ENCODE results near the gene CNPY2. TPM values are rescaled to one million over a fixed set of nuclear protein-coding genes. Genes with fewer than 3 reads are reported as not detected.
"Not testable (repeated sequence)": the region's sequence is repeated elsewhere in the genome, so short reads cannot be mapped to it uniquely, and the experiment has no call there.

The CNPY2 gene
- total and polyA plus RNA-seq, 2 donors (not counting 3 experiments of a cell fraction or from before 2014, with no cell fraction given) = 183 to 256 TPM

DNA sequence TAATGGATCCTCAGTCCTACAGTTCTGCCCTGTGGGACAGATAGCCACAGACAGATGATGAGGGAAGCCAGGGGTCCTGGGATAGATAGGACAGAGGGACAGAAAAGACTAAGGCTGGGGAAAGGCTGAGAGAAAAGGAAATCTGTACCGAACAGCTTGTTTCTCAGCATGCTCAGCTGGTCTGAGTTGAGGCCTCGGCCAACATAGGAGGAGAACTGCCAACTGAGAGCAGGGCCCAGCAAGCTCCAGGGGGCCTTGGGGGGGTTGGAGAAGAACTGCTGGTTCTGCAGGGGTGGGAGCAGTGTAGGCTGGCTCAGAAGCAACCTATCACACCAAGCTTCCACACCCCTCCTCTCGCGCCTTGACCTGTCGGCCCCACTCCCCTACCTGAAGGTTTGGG is 33.0 kb upstream of the CNPY2 start:
- no peaks in the 10 kb centered on the region for H3K9me1 ChIP-seq (replicated peaks; ENCODE audit: control insufficient read depth, extremely low read depth, insufficient read depth, low read length)
- no peak overlapping the region for H3K9ac ChIP-seq (replicated peaks; ENCODE audit: extremely low read depth, insufficient read depth, low read length)
- intact Hi-C loops (cut with micrococcal nuclease) = no loop called here
- no peak for FAIRE-seq
- no TSS peak for BruUV-seq (replicated peaks)
- H3K9me3 ChIP-seq (replicated peaks; ENCODE audit: control insufficient read depth, insufficient read depth, low read length) = no peaks in the 10 kb centered on the region
- no peak for DNase-seq (ENCODE audit: low read depth, low spot score)
- H3K4me2 ChIP-seq (ENCODE audit: insufficient read depth, low read length) = no peak overlapping the region
- no peak overlapping the region for H3K27ac ChIP-seq (ENCODE audit: insufficient read depth, low read depth, low read length)
- CTCF ChIA-PET = interaction anchor here (0.6 to 1.3 kb wide), 3 partner anchors 90 to 159 kb away, joined by 3 to 5 read pairs (median 4); no protein-coding TSS in a partner anchor
- H3K79me2 ChIP-seq (ENCODE audit: control insufficient read depth, insufficient read depth, low read length) = no peaks in the 10 kb centered on the region
- H3K4me3 ChIP-seq (replicated peaks in 1 of 3; ENCODE audit: insufficient read depth in 1 of 3, low read depth in 1 of 3, low read length in 3 of 3) = no peak overlapping the region
- no peaks in the 10 kb centered on the region for H3K27me3 ChIP-seq (ENCODE audit: control insufficient read depth in 2 of 2, insufficient read depth in 2 of 2, low read length in 2 of 2)
- dilution Hi-C loops (cut with MboI; ENCODE audit: extremely low pct_ligation_motif_present, low sequenced_read_pairs) = loop anchor here (10.0 kb wide), 1 partner anchor 56 kb away; no protein-coding TSS in a partner anchor
- no peaks in the 10 kb centered on the region for H4K20me1 ChIP-seq (replicated peaks; ENCODE audit: control insufficient read depth, extremely low read depth, insufficient read depth, low read length)
- no peak for TF ChIP-seq CTCF (IDR thresholded peaks at IDR 0.05; ENCODE audit: extremely low read depth in 1 of 2, insufficient read depth in 1 of 2, low read depth in 1 of 2, low read length in 2 of 2)
- TF ChIP-seq MAX (IDR thresholded peaks at IDR 0.05; ENCODE audit: insufficient read depth, insufficient read length) = no peak
- TF ChIP-seq POLR2AphosphoS5 (IDR thresholded peaks at IDR 0.05; ENCODE audit: insufficient read depth, low read depth, low read length) = no peak
- no peak for TF ChIP-seq EZH2 (IDR thresholded peaks at IDR 0.05; ENCODE audit: borderline replicate concordance, low read depth, low read length, severe bottlenecking)
- TF ChIP-seq JUN (IDR thresholded peaks at IDR 0.05; ENCODE audit: borderline replicate concordance, insufficient read depth, insufficient read length, low read depth) = no peak
- TF ChIP-seq MYC (IDR thresholded peaks at IDR 0.05; ENCODE audit: low read depth, low read length) = no peak
- no peak for TF ChIP-seq GATA2 (IDR thresholded peaks at IDR 0.05; ENCODE audit: insufficient read depth, insufficient read length, low read depth, low read length)
- TF ChIP-seq FOS (IDR thresholded peaks at IDR 0.05; ENCODE audit: borderline replicate concordance, insufficient read depth, low read length) = no peak
- no peak for TF ChIP-seq POLR2A (IDR thresholded peaks at IDR 0.05; ENCODE audit: low read depth, low read length)
- H3K4me1 ChIP-seq (ENCODE audit: control insufficient read depth, extremely low read depth, insufficient read depth, low read length) = no peaks in the 10 kb centered on the region
- POLR2A ChIA-PET = interaction anchor here (0.6 kb wide), 1 partner anchor 11 kb away, joined by 3 read pairs; the partner anchor contains the start of gene STAT2
- H2AFZ ChIP-seq (ENCODE audit: low read depth, low read length) = no peak overlapping the region
- H3K36me3 ChIP-seq (ENCODE audit: control insufficient read depth in 2 of 2, extremely low read depth in 1 of 2, insufficient read depth in 2 of 2, low read length in 2 of 2) = peaks cover 22 to 46% of the 10 kb centered on the region in 2 experiments

- BruUV-seq (replicated peaks); H3K27ac ChIP-seq (ENCODE audit: insufficient read depth, low read depth, low read length); H3K9me3 ChIP-seq (replicated peaks; ENCODE audit: control insufficient read depth, insufficient read depth, low read length); H3K4me2 ChIP-seq (ENCODE audit: insufficient read depth, low read length); H2AFZ ChIP-seq (ENCODE audit: low read depth, low read length); H3K4me1 ChIP-seq (ENCODE audit: control insufficient read depth, extremely low read depth, insufficient read depth, low read length); H3K27me3 ChIP-seq (ENCODE audit: control insufficient read depth in 2 of 2, insufficient read depth in 2 of 2, low read length in 2 of 2); H3K9ac ChIP-seq (replicated peaks; ENCODE audit: extremely low read depth, insufficient read depth, low read length); H3K4me3 ChIP-seq (replicated peaks in 1 of 3; ENCODE audit: insufficient read depth in 1 of 3, low read depth in 1 of 3, low read length in 3 of 3); DNase-seq (ENCODE audit: low read depth, low spot score); H3K79me2 ChIP-seq (ENCODE audit: control insufficient read depth, insufficient read depth, low read length); FAIRE-seq; intact Hi-C loops (cut with micrococcal nuclease); H4K20me1 ChIP-seq (replicated peaks; ENCODE audit: control insufficient read depth, extremely low read depth, insufficient read depth, low read length); H3K9me1 ChIP-seq (replicated peaks; ENCODE audit: control insufficient read depth, extremely low read depth, insufficient read depth, low read length): not testable (repeated sequence)
- CTCF ChIA-PET = interaction anchor here (0.7 to 1.0 kb wide), 2 partner anchors 10 to 117 kb away, joined by 3 to 4 read pairs; no protein-coding TSS in a partner anchor
- dilution Hi-C loops (cut with MboI; ENCODE audit: extremely low pct_ligation_motif_present, low sequenced_read_pairs) = loop anchor here (10.0 kb wide), 1 partner anchor 58 kb away; no protein-coding TSS in a partner anchor
- POLR2A ChIA-PET = interaction anchor here (0.7 kb wide), 1 partner anchor 8 kb away, joined by 9 read pairs; no protein-coding TSS in a partner anchor
- peaks cover 28 to 57% of the 10 kb centered on the region in 2 experiments for H3K36me3 ChIP-seq (ENCODE audit: control insufficient read depth in 2 of 2, extremely low read depth in 1 of 2, insufficient read depth in 2 of 2, low read length in 2 of 2)
These were observed 31.5 kb upstream of the CNPY2 start for GRCh38 chr12:56347255-56347654.
